Germinal center (tissue), 1 donor: ENCODE data around the gene RABL2B.
"Not testable (repeated sequence)": the region's sequence is repeated elsewhere in the genome, so short reads cannot be mapped to it uniquely, and the experiment has no call there.

Experiments
- DNase-seq: peaks from one replicate; pipeline ENCODE4 v3.0.0; 2012; ENCODE audit warnings: mixed read lengths, low spot score

The RABL2B gene

DNA sequence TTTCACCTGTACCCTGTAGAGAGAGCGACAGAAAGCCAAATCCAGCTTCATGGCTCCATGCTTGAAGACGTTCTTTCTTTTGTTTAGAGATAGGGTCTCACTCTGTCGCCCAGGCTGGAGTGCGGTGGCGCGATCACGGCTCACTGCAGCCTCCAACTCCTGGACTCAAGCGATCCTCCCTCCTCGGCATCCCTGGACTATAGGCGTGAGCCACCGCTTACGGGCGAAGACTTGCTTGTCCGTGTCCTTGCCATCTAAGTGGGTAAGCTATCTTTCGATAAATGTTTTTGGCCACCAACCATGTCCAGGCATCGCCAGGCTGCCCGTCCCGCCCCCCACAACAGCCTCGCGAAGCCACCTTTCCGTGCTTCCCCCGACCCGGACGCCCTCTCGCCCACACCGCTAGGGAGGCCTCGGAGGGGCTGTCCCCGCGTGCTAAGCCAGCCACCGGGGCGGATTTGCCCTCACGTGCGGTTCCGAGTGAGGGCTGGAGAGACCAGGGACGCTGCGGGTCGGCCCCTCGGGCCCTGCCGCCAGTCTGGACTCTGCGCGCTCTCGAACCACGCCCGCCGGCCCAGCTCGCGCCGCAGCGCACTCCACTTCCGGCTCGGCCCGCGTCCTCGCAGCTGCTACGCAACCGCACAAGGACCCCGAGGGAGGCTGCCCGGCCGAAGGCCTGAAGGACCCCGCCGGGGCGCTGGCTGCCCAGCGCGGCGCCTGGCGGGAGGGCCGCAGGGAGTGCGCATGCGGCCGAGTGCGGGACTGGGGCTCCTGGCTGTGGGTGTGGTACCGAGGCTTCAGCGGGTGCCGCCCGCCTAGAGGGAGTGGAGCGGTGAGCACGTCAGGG, at the start of gene RABL2B:
Gene RABL2B, minus strand, starts transcription at position 604 of the 847 bp plus-strand sequence. CDS start 1,342 bp downstream, outside the sequence.
- peak; percentile 85 for DNase-seq

DNA sequence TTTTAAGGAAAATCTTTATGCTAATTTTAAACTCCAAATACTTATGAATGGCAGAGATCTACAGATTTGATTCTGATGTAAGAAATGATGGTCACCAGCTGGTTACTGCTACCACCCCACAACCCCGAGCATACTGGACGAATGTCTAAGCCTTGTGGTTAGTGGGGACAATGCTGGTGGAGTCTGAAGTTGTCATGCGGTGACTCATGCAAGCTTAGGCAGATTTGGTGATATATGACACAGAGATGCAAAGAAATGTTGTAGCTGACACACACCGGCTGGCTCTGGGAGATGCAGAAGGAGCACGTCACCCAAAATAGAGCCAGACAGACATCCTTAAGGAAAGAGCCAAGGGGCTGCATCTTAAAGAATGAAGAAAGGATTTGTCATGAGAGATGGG, 3.5 kb upstream of the RABL2B start:
- not testable (repeated sequence) for DNase-seq

DNA sequence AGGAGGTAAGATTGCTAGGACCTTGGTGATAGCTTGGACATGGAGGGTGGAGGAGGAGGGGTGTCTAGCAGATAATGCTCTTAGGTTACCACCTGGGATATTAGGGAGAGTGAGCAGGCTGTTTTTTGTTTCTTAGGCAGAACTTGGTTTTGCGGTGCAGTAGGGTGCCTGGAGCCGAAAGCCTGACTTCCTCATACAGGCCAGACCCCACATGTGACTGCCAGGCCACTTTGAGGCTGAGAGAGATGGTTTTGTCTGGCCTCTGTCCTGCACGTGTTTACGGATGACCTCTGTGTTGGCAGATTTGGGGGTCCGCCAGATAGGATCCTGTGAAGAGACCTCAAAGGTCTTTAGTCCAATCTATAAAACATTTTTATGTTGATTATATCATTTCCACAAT, 1.9 kb upstream of the RABL2B start:
- DNase-seq = not testable (repeated sequence)

DNA sequence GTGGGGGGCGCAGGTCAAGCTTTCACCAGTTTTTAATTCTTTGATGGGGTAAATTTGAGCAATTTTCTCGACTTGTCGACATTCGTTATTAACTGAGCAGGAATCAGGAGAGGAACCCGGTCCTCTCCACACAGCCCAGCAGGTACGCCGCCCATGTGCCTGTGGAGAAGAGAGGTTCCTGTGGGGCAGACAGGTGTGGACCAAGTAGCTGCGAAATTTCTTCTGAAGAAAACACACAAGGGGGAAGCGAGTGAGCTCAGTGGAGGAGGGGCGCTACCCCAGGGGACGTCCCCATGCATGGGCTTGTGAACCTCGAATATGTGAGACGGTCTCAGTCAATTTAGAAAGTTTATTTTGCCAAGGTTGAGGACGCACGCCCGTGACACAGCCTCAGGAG, 442 bp upstream of the RABL2B start:
- DNase-seq = not testable (repeated sequence)

DNA sequence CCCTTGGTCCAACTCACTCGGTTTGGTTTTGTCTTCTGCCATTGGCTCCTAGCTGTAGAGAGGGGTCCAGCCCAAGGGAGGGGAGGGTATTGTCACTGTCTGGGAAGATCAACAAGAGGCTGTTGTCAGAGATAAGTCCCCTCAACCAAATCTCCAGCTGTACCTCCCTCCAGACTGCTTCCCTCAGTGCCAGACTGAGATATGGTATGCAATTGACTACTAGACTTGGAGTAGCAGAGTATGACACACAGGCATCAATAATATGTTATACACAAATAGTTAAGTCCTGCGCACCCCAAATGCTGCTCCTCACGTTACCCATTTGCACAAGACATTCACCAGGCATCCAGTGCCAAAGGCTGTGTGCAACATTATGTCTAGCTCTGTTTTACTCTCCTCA, 1.2 kb downstream of the RABL2B start:
- DNase-seq = not testable (repeated sequence)

DNA sequence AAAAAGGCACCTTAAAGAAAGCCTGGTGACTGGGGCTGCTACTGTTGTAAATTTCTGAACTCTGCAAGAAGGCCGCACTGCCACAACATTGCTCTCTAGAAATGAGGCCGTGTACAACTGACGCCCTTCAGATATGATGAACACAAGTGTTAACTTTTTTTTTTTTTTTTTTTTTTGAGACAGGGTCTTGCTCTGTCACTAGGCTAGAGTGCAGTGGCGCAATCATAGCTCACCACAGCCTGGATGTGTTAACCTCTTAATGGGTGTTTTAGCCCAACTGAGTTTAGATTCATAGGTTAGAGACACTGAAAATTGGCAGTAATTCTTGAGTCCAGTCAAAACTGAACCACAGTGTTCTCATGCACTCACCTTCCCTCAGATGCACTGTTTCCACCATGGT, 3.2 kb downstream of the RABL2B start:
- not testable (repeated sequence) for DNase-seq

DNA sequence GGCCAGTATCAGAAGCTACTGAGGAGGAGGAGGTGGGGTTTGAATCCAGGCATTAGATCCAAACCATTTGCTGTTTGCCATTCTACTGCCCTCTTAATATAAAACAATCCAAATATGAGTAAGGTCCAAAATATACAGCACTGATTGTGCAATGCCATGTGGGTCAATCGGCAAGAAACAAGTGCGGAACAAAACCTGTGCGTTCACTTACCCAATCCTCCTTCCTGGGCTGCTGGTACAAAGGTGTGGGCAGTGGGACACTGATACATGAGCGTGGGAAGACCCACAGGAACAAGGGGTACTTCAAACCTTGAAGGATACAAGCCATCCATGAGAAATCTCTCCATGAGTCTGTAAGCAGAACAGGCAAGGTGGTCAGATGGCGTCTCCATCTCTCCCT, 5.8 kb downstream of the RABL2B start:
- DNase-seq = not testable (repeated sequence)

DNA sequence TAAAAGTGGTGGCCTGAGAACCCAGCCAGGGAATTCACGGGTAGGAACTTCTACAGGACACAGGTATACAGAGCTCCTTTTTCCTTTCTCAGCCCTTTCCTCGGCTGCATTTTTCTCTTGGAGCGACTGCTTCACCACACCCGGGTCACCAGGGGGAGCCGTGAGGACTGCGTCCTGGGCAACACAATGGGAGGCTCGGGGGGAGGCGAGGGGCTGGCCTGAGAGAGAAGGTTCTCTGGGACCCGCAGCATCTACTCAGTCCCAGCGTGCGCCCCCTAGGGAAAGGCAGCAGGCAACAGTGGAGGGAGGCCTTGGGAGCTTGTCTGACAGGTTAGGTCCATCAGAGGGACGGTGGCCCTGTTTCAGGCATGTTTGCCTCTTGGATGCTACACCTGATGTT, 8.3 kb downstream of the RABL2B start:
- DNase-seq = peak; percentile 8

DNA sequence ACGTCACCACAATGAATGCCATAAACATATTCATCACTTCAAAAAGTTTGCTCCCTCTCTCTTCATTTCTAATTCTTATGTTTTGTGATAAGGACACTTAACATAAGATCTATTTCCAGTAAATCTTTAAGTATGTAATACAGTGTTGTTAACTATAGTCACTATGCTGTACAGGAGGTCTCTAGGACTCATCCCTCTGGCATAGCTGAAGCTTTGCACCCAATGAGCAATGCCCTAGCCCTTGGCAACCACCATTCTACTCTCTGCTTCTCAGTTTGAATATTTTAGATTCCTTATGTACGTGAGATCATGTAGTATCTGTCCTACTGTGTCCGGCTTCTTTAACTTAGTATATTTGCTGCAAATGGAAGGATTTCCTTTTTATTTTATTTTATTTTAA, 19.1 kb downstream of the RABL2B start:
- DNase-seq = not testable (repeated sequence)

DNA sequence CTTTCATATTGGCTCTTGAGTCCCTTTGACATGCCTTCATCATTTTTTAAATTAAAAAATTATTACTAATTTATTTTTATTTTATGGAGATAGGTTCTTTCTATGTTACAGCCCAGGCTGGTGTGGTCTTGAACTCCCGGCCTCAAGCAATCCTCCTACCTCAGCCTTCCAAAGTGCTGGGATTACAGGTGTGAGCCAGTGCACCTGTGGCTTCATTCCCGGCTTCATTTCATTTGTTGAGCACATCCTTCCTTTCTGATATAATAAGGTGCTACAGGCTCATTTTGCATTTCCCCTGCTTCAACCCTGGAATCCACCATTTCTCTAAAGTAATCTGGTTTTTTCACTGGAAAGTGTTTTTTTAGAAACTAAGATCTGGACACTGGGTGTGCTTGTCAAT, 21.6 kb downstream of the RABL2B start:
- DNase-seq = not testable (repeated sequence)

DNA sequence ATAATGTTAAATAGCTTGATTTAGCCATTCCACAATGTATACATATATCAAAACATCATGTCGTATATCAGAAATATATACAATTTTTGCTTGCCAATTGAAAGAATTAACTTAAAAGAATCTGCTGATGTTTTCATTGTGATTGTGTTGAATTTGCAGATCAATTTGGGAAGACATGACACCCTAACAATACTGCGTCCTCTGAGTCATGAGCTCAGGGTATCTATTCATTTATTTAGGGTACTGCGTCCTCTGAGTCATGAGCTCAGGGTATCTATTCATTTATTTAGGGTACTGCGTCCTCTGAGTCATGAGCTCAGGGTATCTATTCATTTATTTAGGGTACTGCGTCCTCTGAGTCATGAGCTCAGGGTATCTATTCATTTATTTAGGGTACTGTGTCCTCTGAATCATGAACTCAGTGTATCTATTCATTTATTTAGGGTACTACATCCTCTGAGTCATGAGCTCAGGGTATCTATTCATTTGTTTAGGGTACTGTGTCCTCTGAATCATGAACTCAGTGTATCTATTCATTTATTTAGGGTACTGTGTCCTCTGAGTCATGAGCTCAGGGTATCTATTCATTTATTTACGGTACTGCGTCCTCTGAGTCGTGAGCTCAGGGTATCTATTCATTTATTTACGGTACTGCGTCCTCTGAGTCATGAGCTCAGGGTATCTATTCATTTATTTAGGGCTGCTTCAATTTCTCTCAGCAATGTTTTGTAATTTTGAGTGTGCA, 23.7 kb downstream of the RABL2B start:
- not testable (repeated sequence) for DNase-seq

DNA sequence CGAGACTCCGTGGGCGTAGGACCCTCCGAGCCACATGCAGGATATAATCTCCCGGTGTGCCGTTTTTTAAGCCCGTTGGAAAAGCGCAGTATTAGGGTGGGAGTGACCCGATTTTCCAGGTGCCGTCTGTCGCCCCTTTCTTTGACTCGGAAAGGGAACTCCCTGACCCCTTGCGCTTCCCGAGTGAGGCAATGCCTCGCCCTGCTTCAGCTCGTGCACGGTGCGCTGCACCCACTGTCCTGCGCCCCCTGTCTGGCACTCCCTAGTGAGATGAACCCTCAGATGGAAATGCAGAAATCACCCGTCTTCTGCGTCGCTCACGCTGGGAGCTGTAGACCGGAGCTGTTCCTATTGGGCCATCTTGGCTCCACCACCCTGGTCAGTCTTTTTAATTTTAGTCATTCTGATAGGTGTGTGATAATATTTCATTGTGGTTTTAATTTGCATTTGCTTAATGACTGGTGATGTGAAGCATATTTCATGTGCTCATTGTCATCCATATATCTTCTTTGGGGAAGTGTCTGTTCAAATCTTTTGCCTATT, 26.4 kb downstream of the RABL2B start:
- not testable (repeated sequence) for DNase-seq

DNA sequence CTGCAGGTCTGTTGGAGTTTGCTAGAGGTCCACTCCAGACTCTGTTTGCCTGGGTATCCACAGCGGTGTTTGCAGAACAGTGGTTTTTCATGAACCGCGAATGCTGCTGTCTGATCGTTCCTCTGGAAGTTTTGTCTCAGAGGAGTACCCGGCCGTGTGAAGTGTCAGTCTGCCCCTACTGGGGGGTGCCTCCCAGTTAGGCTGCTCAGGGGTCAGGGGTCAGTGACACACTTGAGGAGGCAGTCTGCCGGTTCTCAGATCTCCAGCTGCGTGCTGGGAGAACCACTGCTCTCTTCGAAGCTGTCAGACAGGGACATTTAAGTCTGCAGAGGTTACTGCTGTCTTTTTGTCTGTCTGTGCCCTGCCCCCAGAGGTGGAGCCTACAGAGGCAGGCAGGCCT, 27.0 kb downstream of the RABL2B start:
- DNase-seq = not testable (repeated sequence)

DNA sequence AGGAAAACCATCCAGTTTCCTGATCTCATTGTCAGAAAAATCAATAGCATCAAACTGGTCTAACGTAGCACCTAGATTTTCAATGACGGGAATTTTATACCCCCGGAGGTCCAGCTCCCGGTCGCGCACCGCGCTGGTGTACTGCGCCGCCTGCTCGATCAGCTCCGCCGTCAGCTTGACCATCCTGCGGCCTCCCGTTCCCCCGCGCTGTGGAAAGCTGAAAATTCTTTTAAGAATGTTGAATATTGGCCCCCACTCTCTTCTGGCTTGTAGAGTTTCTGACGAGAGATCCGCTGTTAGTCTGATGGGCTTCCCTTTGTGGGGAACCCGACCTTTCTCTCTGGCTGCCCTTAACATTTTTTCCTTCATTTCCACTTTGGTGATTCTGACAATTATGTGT, 28.2 kb downstream of the RABL2B start:
- not testable (repeated sequence) for DNase-seq

DNA sequence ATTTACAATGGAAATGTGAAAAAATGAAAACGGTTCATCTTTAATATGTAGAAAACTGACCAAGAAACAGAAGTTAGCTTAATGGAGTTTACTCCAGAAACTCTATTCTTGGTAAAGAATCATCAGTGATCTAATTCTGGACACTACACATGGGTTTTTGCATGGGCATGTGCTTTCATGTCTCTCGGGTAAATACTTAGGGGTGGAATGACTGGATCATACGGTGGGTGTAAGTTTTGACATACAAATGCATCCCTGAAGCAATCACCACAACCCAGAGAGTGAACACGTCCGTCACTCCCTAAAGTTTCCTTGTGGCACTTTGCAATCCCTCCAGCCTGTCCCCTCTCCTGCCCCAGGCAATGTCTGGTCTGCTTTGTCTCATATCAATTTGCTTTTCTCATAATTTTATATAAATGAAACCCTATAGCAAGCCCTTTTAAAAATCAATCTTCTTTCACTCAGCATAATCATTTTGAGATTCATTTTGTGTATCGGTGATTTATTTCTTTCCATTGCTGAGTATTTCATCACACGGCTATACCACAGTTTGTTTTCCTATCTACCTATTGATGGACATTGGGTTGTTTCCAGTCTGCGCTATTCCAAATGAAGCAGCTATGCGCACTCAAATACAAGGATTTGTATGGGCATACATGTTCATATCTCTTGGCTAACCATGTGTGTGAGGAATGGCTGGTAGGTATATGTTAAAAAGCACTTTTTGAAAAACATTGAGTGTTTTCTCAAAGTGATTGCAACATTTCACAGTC, 33.9 kb downstream of the RABL2B start:
- DNase-seq = not testable (repeated sequence)

DNA sequence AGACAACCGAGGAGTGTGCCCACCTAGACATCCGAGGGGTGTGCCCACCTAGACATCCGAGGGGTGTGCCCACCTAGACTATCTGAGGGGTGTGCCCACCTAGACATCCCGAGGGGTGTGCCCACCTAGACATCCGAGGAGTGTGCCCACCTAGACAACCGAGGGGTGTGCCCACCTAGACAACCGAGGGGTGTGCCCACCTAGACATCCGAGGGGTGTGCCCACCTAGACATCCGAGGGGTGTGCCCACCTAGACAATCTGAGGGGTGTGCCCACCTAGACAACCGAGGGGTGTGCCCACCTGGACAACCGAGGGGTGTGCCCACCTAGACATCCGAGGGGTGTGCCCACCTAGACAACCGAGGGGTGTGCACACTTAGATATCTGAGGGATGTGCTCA, 34.8 kb downstream of the RABL2B start:
- DNase-seq = not testable (repeated sequence)

DNA sequence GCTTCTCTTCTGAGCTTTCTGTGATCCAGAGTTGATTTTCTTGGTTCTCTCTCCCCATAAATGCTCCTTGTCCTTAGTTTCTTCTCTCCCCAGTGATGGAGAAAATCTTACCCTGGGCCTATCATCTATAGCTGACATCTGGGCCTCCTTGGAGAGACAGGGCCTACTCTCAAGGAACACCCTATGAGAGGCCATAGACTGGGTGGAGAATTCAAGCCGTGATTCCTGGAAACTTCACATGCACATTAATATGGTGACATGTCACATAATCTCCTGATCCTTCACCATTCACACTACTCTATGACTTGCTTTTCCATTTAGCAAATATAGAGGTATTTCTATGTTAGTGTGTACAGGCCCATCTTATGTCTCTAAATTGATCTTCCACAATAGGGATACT, 35.9 kb downstream of the RABL2B start:
- DNase-seq = not testable (repeated sequence)

DNA sequence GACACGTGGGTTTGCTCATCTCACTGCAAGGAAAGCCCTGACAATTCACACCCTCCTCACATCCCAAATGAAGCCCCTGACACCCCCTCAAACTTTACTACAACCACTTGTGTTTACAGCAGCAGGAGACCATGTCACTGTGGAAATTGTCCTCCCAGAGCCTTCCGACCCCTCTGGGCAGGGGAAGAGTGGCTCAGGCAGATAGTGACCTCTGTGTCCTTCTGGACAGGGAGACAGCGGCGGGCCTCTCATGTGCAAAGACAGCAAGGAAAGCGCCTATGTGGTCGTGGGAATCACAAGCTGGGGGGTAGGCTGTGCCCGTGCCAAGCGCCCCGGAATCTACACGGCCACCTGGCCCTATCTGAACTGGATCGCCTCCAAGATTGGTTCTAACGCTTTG, 39.0 kb downstream of the RABL2B start:
- not testable (repeated sequence) for DNase-seq

DNA sequence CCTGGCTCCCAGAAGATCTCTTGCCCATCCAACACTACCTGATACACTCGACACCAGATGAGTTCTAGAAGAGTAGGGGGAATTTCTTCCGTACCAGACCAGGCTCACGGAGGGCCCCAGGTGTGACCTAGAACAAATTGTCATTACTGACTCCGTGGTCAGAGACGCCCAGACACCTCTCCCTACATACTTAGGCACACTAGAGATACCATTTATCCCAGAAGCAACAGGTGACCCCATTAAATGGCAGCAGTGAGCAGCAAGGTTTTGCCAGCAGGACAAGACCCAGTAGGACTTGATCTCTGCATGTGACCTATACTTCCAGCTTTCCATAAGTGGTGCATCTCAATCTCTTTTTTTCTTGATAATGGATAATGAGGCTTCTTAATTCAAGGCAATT, 42.7 kb downstream of the RABL2B start:
- not testable (repeated sequence) for DNase-seq

DNA sequence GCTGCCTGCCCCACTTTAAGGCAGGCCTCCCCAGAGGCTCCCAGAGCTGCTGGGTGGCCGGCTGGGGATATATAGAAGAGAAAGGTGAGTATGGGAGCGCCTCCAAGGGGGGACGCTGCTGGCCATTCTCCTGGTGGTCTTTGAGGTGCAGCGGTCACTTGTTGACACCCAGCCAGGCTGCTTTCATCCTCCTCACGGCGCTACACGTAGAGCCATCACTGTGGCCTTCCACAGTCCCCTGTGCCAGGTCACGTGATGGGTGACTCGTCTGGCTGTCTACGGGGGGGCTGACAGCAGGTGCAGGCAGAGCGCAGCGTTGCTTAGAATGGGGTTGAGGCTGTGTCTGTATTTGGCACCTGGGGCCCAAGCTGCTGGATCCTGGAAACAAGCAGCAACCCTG, 43.5 kb downstream of the RABL2B start:
- no peak for DNase-seq

DNA sequence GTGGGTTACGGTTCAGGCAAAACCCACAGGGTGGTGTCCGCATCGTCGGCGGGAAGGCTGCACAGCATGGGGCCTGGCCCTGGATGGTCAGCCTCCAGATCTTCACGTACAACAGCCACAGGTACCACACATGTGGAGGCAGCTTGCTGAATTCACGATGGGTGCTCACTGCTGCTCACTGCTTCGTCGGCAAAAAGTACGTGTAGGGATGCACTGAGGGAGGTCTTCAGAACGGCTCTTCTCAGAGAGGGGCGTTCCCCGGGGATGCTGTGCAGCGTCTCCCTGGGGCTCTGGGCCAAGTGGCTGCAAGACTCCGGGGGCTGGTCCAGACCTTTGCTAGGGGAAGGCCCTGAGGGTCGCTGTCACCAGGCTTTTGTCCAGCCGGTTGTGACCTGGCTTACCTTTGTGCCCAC, 44.2 kb downstream of the RABL2B start:
- DNase-seq = no peak

DNA sequence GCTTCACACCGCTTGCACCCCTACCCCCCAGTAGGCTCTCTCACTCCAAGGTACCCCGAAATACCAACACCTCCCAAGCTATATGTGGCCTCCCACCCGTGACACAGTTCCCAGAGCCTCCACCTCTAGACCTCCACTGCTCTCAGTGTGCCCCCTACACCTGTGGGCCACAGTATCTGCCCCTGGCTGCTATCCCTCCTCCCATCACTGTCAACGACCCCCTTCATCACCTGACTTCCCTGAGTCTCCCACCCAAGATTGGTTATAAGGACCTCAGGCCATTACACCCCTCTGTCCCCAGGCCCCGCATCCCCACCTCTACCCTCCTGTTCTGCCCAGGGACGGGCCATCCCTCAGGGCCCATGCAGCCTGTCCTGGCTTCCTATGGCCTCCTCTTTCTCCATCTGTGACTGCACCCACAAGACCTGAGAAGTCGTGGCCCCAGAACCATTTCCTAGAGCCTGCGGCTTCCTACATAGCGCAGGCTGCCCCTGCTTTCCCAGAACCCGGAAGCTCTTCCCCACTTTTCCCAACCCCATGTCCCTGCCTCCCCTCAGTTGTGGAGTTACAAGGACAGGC, 44.7 kb downstream of the RABL2B start:
- no peak for DNase-seq
